OCI-LY3 (cell line): ENCODE results near the gene SND1.
"Not testable (repeated sequence)": the region's sequence is repeated elsewhere in the genome, so short reads cannot be mapped to it uniquely, and the experiment has no call there.

Experiments
- H2AFZ ChIP-seq: fragments of 200-600, 300-600 bp; shearing (Covaris generic); 2 replicates; pipeline ENCODE4 v1.6.0; 2014; ENCODE audit warnings: antibody characterized with exemption, low read depth, low read length
- H3K27ac ChIP-seq: fragments of 200-600, 300-600 bp; sonication (generic); 2 replicates; pipeline ENCODE4 v1.5.1; 2014; ENCODE audit warnings: mild to moderate bottlenecking, low read length, moderate library complexity, mixed read lengths
- H3K27me3 ChIP-seq: fragments of 200-600, 300-600 bp; sonication (generic); 2 replicates; pipeline ENCODE4 v1.6.1; 2014; ENCODE audit warnings: low read depth, low read length, mixed read lengths
- H3K36me3 ChIP-seq: fragments of 200-600, 300-600 bp; sonication (generic); replicated peaks from 2 replicates; pipeline ENCODE3; 2014; ENCODE audit warnings: low read depth, low read length, mixed read lengths
- H3K4me1 ChIP-seq: fragments of 300-600, 200-600 bp; sonication (generic); 2 replicates; pipeline ENCODE4 v1.6.1; 2014; ENCODE audit warnings: low read length, mixed read lengths
- H3K4me2 ChIP-seq: fragments of 200-600, 300-600 bp; sonication (generic); 2 replicates; pipeline ENCODE4 v1.6.1; 2014; ENCODE audit warnings: low read length, mixed read lengths
- H3K4me3 ChIP-seq: fragments of 300-600, 200-600 bp; sonication (generic); 2 replicates; pipeline ENCODE4 v1.5.1; 2014; ENCODE audit warnings: antibody characterized with exemption, mild to moderate bottlenecking, low read length, moderate library complexity
- H3K79me2 ChIP-seq: fragments of 300-600, 200-600 bp; shearing (Covaris generic); 2 replicates; pipeline ENCODE4 v1.6.1; 2014; ENCODE audit warnings: mild to moderate bottlenecking, low read length, mixed read lengths
- H3K9ac ChIP-seq: fragments of 300-600, 200-600 bp; shearing (Covaris generic); 2 replicates; pipeline ENCODE4 v1.6.0; 2014; ENCODE audit warnings: mild to moderate bottlenecking, low read length, moderate library complexity
- H3K9me3 ChIP-seq: fragments of 200-600, 300-600 bp; shearing (Covaris generic); 2 replicates; pipeline ENCODE4 v1.6.1; 2014; ENCODE audit warnings: low read length, mixed read lengths; ENCODE audit not compliant: insufficient read depth
- H4K20me1 ChIP-seq: fragments of 200-600, 300-600 bp; sonication (generic); 2 replicates; pipeline ENCODE4 v1.6.1; 2016; ENCODE audit warnings: low read length, mixed read lengths; ENCODE audit not compliant: insufficient read depth
- CTCF ChIP-seq: fragments of 200-600, 300-600 bp; sonication (generic); IDR thresholded peaks from 2 replicates; pipeline ENCODE4 v1.5.1; 2014; ENCODE audit warnings: antibody characterized with exemption, low read length, low read depth
- EZH2phosphoT487 ChIP-seq: fragments of 200-600 bp; shearing (Covaris generic); IDR thresholded peaks from 2 replicates; pipeline ENCODE4 v1.6.1; 2018; ENCODE audit warnings: antibody characterized with exemption, mixed run types, low read depth

The SND1 gene

GRCh38 chr7:128103498-128104107, 451.6 kb downstream of the SND1 start:
- H2AFZ ChIP-seq = peak overlapping the region; percentile 48; the same call in 1 of the 2 replicates
- no peaks in the 10 kb centered on the region for H3K36me3 ChIP-seq
- no peaks in the 10 kb centered on the region for H3K79me2 ChIP-seq
- H4K20me1 ChIP-seq = no peaks in the 10 kb centered on the region
- H3K4me1 ChIP-seq = peaks cover 16% of the 10 kb centered on the region
- peak overlapping the region; percentile 75 for H3K9ac ChIP-seq
- peak overlapping the region; percentile 86 for H3K4me3 ChIP-seq
- H3K27me3 ChIP-seq = peaks cover 11% of the 10 kb centered on the region
- H3K27ac ChIP-seq = no peak overlapping the region
- H3K9me3 ChIP-seq = no peaks in the 10 kb centered on the region
- TF ChIP-seq CTCF = no peak
- TF ChIP-seq EZH2phosphoT487 = no peak
- peak overlapping the region; percentile 98 for H3K4me2 ChIP-seq

DNA sequence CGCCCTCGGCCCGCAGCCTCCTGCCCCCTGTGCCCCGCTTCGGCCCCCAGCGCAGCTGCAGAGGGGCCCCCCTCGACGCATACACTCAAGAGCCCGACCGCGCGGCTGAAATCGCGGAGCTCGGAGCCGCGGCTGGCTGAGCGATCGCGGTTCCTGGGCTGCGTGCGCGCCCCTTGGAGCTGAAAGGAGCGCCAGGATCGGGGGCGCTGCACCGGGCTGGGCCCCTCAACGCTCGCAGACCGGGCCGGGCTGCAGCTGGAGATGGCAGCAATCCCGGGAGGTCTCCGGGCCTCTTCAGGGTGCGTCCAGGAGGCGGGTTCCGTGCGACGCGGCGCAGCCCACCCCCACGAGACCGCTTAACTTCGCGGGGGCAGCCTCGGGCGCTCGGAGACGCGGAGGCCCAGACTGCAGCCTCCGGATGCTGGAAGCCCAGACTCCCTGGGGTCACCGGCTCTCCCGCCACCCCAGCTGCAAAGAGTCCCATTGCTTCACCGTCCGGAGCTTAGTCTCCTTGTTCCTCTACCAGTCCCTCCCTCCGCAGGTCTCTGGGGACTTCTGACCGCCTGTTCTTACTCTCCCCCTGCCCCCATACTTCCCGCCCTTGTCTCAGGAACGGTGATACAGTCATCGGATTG, 452.2 kb downstream of the SND1 start:
- Histone ChIP-seq H4K20me1 (no peaks in the 10 kb centered on the region), H3K9me3 (no peaks in the 10 kb centered on the region), H3K27me3 (peaks cover 11% of the 10 kb centered on the region), H3K9ac (peak overlapping the region; percentile 75), H3K4me2 (peak overlapping the region; percentile 98), H3K79me2 (no peaks in the 10 kb centered on the region), H3K4me3 (peak overlapping the region; percentile 86), H2AFZ (peak overlapping the region; percentile 52; the same call in 1 of the 2 replicates), H3K36me3 (no peaks in the 10 kb centered on the region), H3K27ac (no peak overlapping the region), H3K4me1 (peaks cover 22% of the 10 kb centered on the region)
- TF ChIP-seq EZH2phosphoT487 = no peak
- no peak for TF ChIP-seq CTCF

DNA sequence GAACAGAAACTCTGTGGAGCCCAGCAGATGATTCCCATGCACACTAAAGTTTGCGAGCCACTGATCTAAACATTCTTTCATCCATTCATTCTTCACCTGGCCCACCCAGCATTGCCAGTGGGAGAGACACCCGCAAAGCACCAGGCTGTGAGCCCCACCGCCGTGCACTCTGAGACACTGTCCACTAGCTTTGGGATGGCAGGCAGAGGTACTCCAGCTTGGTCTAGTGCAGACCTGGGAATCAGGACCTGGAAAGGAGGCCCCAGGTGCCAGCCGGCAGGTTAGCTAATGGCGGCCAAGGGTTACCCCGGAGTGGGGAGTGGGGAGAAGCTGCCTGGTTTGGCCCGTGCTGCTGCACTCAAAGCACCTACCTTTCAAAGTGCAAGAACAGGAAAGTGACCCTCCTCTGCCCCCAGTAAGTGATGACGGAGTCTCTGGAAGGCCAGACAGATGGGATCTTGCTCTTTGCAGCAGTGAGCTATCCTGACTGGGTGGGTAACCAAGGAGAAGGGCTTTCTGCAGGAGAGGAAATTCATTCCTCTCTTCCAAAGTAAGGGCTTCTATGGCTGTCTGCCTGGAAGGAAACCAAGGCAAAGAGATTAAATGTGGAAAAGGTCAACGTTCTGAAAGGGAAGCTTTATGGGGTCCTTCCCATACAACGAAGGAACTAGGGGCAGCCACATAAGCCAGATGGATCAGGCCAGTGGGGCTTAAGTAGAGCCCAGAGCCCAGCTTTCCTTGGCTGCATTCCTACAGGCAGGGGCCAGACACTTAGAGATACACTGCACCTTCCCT, 453.4 kb downstream of the SND1 start:
- Histone ChIP-seq H2AFZ (no peak overlapping the region), H3K27ac (no peak overlapping the region), H3K27me3 (peaks cover 11% of the 10 kb centered on the region), H3K36me3 (no peaks in the 10 kb centered on the region), H3K4me1 (peaks cover 27% of the 10 kb centered on the region), H3K4me3 (peak overlapping the region; percentile 86), H3K9ac (no peak overlapping the region), H3K4me2 (peak overlapping the region; percentile 98), H3K9me3 (no peaks in the 10 kb centered on the region), H3K79me2 (no peaks in the 10 kb centered on the region), H4K20me1 (no peaks in the 10 kb centered on the region)
- TF ChIP-seq EZH2phosphoT487 (no peak), CTCF (no peak)

GRCh38 chr7:128106821-128107220, 454.8 kb downstream of the SND1 start:
- Histone ChIP-seq H3K27me3 (peaks cover 14% of the 10 kb centered on the region), H2AFZ (no peak overlapping the region), H3K4me3 (no peak overlapping the region), H4K20me1 (no peaks in the 10 kb centered on the region), H3K4me1 (peaks cover 21% of the 10 kb centered on the region), H3K79me2 (no peaks in the 10 kb centered on the region), H3K9me3 (no peaks in the 10 kb centered on the region), H3K27ac (no peak overlapping the region), H3K4me2 (no peak overlapping the region), H3K36me3 (no peaks in the 10 kb centered on the region), H3K9ac (no peak overlapping the region)
- TF ChIP-seq CTCF (no peak), EZH2phosphoT487 (no peak)

- Histone ChIP-seq H3K27me3 (peaks cover 14% of the 10 kb centered on the region), H3K4me1 (peaks cover 24% of the 10 kb centered on the region)
- not testable (repeated sequence) for H4K20me1 ChIP-seq, H3K9me3 ChIP-seq, H3K36me3 ChIP-seq, H3K79me2 ChIP-seq, H3K4me2 ChIP-seq, H3K9ac ChIP-seq, H2AFZ ChIP-seq, H3K4me3 ChIP-seq, H3K27ac ChIP-seq
These were observed 455.5 kb downstream of the SND1 start for GRCh38 chr7:128107516-128107915.
